T-helper 1 cell treated with Interleukin-12 subunit alpha and Interleukin-12 subunit beta and Interleukin-4 antibody, amounts not matched to agents 30 ng/mL and 1 ng/mL, for 36 hours (primary cell): ENCODE measurements around the gene EYS. TPM values are rescaled to one million over a fixed set of nuclear protein-coding genes. Genes with fewer than 3 reads are reported as not detected.
"Not testable (repeated sequence)": the region's sequence is repeated elsewhere in the genome, so short reads cannot be mapped to it uniquely, and the experiment has no call there.

Experiments used
- intact Hi-C: fragments of 100-400 bp; cut with micrococcal nuclease; formaldehyde crosslinking; loops from one replicate; pipeline ENCODE4 v1.15.1; 2024
- total RNA-seq: library from RNA; stranded (reverse); gene quantifications from 2 replicates; pipeline ENCODE4 v1.2.3, GENCODE V29; 2022

Gene EYS
- total RNA-seq, 1 donor from 2014 or later: not detected

GRCh38 chr6:63999613-64000012, 1707.4 kb downstream of the EYS start:
- intact Hi-C loops: no loop called here

GRCh38 chr6:63998991-63999390, 1708.0 kb downstream of the EYS start:
- intact Hi-C loops: no loop called here

GRCh38 chr6:63997734-63998133, 1709.3 kb downstream of the EYS start:
- intact Hi-C loops: no loop called here

GRCh38 chr6:63997221-63997620, 1709.8 kb downstream of the EYS start:
- intact Hi-C loops: no loop called here

- intact Hi-C loops: no loop called here
Observed at GRCh38 chr6:63985223-63985622, 1721.8 kb downstream of the EYS start.

GRCh38 chr6:63975699-63976098, 1731.3 kb downstream of the EYS start:
- intact Hi-C loops: no loop called here

GRCh38 chr6:63968650-63969049, 1738.4 kb downstream of the EYS start:
- intact Hi-C loops: no loop called here

GRCh38 chr6:63964366-63964765, 1742.7 kb downstream of the EYS start:
- intact Hi-C loops: no loop called here

- intact Hi-C loops: no loop called here
Observed at GRCh38 chr6:63963769-63964315, 1743.2 kb downstream of the EYS start.

- intact Hi-C loops: not testable (repeated sequence)
Observed at GRCh38 chr6:63953336-63954021, 1753.5 kb downstream of the EYS start.

- intact Hi-C loops: no loop called here
Observed at GRCh38 chr6:63947792-63948529, 1759.1 kb downstream of the EYS start.

GRCh38 chr6:63945987-63946386, 1761.0 kb downstream of the EYS start:
- intact Hi-C loops: no loop called here

GRCh38 chr6:63943826-63944225, 1763.2 kb downstream of the EYS start:
- intact Hi-C loops: no loop called here

- intact Hi-C loops: no loop called here
Observed at GRCh38 chr6:63941747-63942470, 1765.1 kb downstream of the EYS start.

GRCh38 chr6:63940056-63940455, 1767.0 kb downstream of the EYS start:
- intact Hi-C loops: no loop called here

- intact Hi-C loops: no loop called here
Observed at GRCh38 chr6:63936399-63936798, 1770.6 kb downstream of the EYS start.

GRCh38 chr6:63935732-63936131, 1771.3 kb downstream of the EYS start:
- intact Hi-C loops: no loop called here

GRCh38 chr6:63933948-63934347, 1773.1 kb downstream of the EYS start:
- intact Hi-C loops: not testable (repeated sequence)

GRCh38 chr6:63930848-63931247, 1776.2 kb downstream of the EYS start:
- intact Hi-C loops: no loop called here

- intact Hi-C loops: no loop called here
Observed at GRCh38 chr6:63929111-63929510, 1777.9 kb downstream of the EYS start.

- intact Hi-C loops: no loop called here
Observed at GRCh38 chr6:63928613-63929012, 1778.4 kb downstream of the EYS start.
